ENCODE data around the gene SHLD2.
"Not testable (repeated sequence)": the region's sequence is repeated elsewhere in the genome, so short reads cannot be mapped to it uniquely, and the experiment has no call there.

Gene SHLD2

GRCh38 chr10:87143109-87143418 is 48.1 kb downstream of the SHLD2 start:
- DNase-seq, result not testable (repeated sequence)

GRCh38 chr10:87145598-87145997 is 50.6 kb downstream of the SHLD2 start:
- not testable (repeated sequence) for DNase-seq

GRCh38 chr10:87149020-87149609 is 54.1 kb downstream of the SHLD2 start:
- DNase-seq, result not testable (repeated sequence)

- DNase-seq, result not testable (repeated sequence)
These were observed 56.5 kb downstream of the SHLD2 start for GRCh38 chr10:87151516-87151915.

GRCh38 chr10:87156841-87157240 is 61.8 kb downstream of the SHLD2 start:
- not testable (repeated sequence) for DNase-seq

GRCh38 chr10:87157821-87158220 is 62.8 kb downstream of the SHLD2 start:
- DNase-seq, result not testable (repeated sequence)

GRCh38 chr10:87162703-87163293 is 67.8 kb downstream of the SHLD2 start:
- not testable (repeated sequence) for DNase-seq

GRCh38 chr10:87163414-87163813 is 68.4 kb downstream of the SHLD2 start:
- DNase-seq, result not testable (repeated sequence)

GRCh38 chr10:87169857-87170256 is 74.9 kb downstream of the SHLD2 start:
- not testable (repeated sequence) for DNase-seq

GRCh38 chr10:87170705-87171104 is 75.7 kb downstream of the SHLD2 start:
- not testable (repeated sequence) for DNase-seq

- DNase-seq, result not testable (repeated sequence)
These were observed 76.7 kb downstream of the SHLD2 start for GRCh38 chr10:87171670-87172069.

GRCh38 chr10:87172178-87172577 is 77.2 kb downstream of the SHLD2 start:
- not testable (repeated sequence) for DNase-seq

GRCh38 chr10:87177587-87177986 is 82.6 kb downstream of the SHLD2 start:
- not testable (repeated sequence) for DNase-seq

- DNase-seq, result not testable (repeated sequence)
These were observed 89.4 kb downstream of the SHLD2 start for GRCh38 chr10:87184421-87184820.

- DNase-seq, result not testable (repeated sequence)
These were observed 91.0 kb downstream of the SHLD2 start for GRCh38 chr10:87186016-87186415.

GRCh38 chr10:87187573-87187972 is 92.6 kb downstream of the SHLD2 start:
- DNase-seq, result not testable (repeated sequence)

GRCh38 chr10:87191841-87192240 is 96.8 kb downstream of the SHLD2 start:
- DNase-seq, result not testable (repeated sequence)

GRCh38 chr10:87200924-87201323 is 105.9 kb downstream of the SHLD2 start:
- peak; percentile 78 for DNase-seq

- DNase-seq, result not testable (repeated sequence)
These were observed 109.8 kb downstream of the SHLD2 start for GRCh38 chr10:87204801-87205200.

- not testable (repeated sequence) for DNase-seq
These were observed 111.9 kb downstream of the SHLD2 start for GRCh38 chr10:87206922-87207321.

GRCh38 chr10:87210309-87210708 is 115.3 kb downstream of the SHLD2 start:
- not testable (repeated sequence) for DNase-seq

GRCh38 chr10:87211848-87212247 is 116.8 kb downstream of the SHLD2 start:
- DNase-seq, result not testable (repeated sequence)

- not testable (repeated sequence) for DNase-seq
These were observed 118.3 kb downstream of the SHLD2 start for GRCh38 chr10:87213150-87213765.

GRCh38 chr10:87213806-87214205 is 118.8 kb downstream of the SHLD2 start:
- not testable (repeated sequence) for DNase-seq
